Measurements from ENCODE around the gene TBCA. TPM values are rescaled to one million over a fixed set of nuclear protein-coding genes. Genes with fewer than 3 reads are reported as not detected.

Gene TBCA
- total RNA-seq, 4 donors from 2014 or later, result 141 to 174 (median 150) TPM

DNA sequence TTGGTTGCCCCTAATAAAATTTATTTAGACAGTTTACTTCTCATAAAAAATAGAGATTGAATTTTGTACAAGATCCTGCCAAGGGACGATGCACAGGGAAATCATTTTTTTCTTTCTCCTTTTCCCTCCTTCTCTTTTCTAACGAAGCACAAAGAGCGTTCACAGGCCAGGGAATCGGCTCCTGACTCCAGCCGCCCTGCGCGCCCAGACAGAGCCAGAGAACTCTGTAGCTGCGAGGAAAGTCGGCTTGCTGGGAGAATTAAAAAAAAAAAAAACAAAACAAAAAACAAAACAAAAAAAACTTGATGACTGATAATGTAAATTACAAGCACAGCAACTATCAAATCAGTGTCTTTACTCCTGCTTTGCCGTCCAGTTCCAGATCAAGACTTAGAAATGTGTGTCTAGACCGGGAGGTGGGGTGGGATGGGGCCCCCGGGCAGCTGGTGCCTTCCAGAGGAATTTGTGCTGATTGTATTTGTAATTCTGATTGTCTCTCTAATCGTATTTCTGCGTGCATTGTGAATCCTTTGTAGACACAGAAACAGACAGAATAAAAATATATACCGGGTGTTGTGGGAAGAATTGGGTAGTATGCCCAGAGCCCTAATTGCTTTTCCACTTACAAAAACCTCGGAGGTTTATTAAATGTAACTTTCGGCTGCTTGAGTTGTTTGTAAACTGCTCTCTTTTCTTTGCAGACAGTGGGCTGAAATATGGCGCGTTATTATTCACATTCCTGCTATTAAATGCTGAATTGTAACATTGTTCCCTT, 134.0 kb downstream of the TBCA start:
- H3K4me1 ChIP-seq, result peaks cover 11 to 64% (median 17%) of the 10 kb centered on the region in 3 donors
- no peak overlapping the region for H3K4me3 ChIP-seq
- H3K9me3 ChIP-seq, result no peaks in the 10 kb centered on the region
- intact Hi-C loops (cut with DNase I), result no loop called here
- TF ChIP-seq POLR2A (IDR thresholded peaks at IDR 0.05), result no peak
- TF ChIP-seq, protein P1, sequence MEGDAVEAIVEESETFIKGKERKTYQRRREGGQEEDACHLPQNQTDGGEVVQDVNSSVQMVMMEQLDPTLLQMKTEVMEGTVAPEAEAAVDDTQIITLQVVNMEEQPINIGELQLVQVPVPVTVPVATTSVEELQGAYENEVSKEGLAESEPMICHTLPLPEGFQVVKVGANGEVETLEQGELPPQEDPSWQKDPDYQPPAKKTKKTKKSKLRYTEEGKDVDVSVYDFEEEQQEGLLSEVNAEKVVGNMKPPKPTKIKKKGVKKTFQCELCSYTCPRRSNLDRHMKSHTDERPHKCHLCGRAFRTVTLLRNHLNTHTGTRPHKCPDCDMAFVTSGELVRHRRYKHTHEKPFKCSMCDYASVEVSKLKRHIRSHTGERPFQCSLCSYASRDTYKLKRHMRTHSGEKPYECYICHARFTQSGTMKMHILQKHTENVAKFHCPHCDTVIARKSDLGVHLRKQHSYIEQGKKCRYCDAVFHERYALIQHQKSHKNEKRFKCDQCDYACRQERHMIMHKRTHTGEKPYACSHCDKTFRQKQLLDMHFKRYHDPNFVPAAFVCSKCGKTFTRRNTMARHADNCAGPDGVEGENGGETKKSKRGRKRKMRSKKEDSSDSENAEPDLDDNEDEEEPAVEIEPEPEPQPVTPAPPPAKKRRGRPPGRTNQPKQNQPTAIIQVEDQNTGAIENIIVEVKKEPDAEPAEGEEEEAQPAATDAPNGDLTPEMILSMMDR (IDR thresholded peaks at IDR 0.05), result no peak
- H3K27ac ChIP-seq, result no peak overlapping the region
- DNase-seq, result no peak
- 20 to 21% methylated on average over 16 to 19 of the region's 19 CpGs for WGBS, 2 donors
- no peaks in the 10 kb centered on the region for H3K36me3 ChIP-seq
- peaks cover 35 to 100% (median 71%) of the 10 kb centered on the region in 4 donors for H3K27me3 ChIP-seq

DNA sequence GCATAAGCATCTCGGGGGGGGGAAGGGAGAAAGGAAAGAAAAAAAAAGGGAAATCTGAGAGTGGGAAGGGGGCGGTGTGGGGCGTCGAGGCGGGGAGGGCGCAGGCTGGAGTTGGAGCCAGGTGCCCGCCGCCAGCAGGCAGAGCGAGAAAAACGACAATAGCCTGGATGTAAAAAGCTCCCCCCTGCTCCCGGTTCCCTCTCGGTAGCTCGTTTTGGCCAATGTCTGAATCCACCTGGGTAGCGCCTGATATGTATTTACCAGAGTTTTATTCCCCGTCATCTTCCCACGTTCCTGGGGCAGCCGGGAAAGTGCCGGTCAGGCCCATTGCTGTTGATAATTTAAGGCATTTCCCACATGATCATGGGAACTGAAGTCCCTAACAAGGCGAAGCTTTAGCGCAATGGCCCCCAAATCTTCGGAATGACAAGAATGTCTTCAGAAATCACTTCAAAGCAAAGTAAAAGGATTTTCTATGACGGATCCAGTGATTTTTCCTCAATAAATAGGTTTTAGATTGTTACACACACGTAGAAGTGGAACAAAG, 134.7 kb downstream of the TBCA start:
- TF ChIP-seq, protein P1 (IDR thresholded peaks at IDR 0.05), result no peak
- TF ChIP-seq POLR2A (IDR thresholded peaks at IDR 0.05), result no peak
- Histone ChIP-seq H3K36me3 (no peaks in the 10 kb centered on the region), H3K27ac (no peak overlapping the region), H3K4me1 (peaks cover 11 to 71% (median 17%) of the 10 kb centered on the region in 3 donors), H3K4me3 (no peak overlapping the region), H3K9me3 (no peaks in the 10 kb centered on the region), H3K27me3 (peaks cover 42 to 100% (median 78%) of the 10 kb centered on the region in 4 donors)
- 14 to 20% methylated on average over 19 to 23 of the region's 23 CpGs for WGBS, 2 donors
- intact Hi-C loops (cut with DNase I), result no loop called here
- no peak for DNase-seq

Other genes with a start within 250 kb of the TBCA start
- not detected for gene OTP, start 137.6 kb downstream of the TBCA start, total RNA-seq